Mucosa of descending colon (tissue), 3 donors: ENCODE data around the gene CALU. TPM values are rescaled to one million over a fixed set of nuclear protein-coding genes. Genes with fewer than 3 reads are reported as not detected.

Experiments
- ATAC-seq: fragments of 200-7000 bp; cut with Tn5 transposase; one replicate; pipeline ENCODE4 v1.9.1; 2020; ENCODE audit warnings: mild to moderate bottlenecking, moderate library complexity
- DNase-seq, 3 donors: peaks; one replicate each; pipeline ENCODE4 v3.0.0-alpha.2; 2020
- H3K36me3 ChIP-seq: fragments of 200-600 bp; one replicate; pipeline ENCODE4 v1.8.0; 2021; ENCODE audit warnings: low read depth, mild to moderate bottlenecking
- H3K4me1 ChIP-seq: fragments of 200-600 bp; one replicate; pipeline ENCODE4 v1.8.0; 2021; ENCODE audit warnings: low read depth, mild to moderate bottlenecking
- H3K4me3 ChIP-seq: fragments of 200-600 bp; one replicate; pipeline ENCODE4 v1.8.0; 2021; ENCODE audit warnings: mild to moderate bottlenecking
- H3K9me3 ChIP-seq: fragments of 200-600 bp; one replicate; pipeline ENCODE4 v1.8.0; 2021; ENCODE audit warnings: mild to moderate bottlenecking
- intact Hi-C, 2 donors: fragments of 100-400 bp; cut with DNase I in 1 of 2; cut with micrococcal nuclease in 1 of 2; formaldehyde crosslinking; loops; one replicate each; pipeline versions ENCODE4 v1.11.0 to v1.11.1; 2022; cut with DNase I, micrococcal nuclease
- total RNA-seq, 3 donors: library from RNA; stranded (reverse); fragmentation: NEBNext Ultra II Directional in 2 of 3; extraction: Animal tissue kit (Norgen Biotek cat#: 25700) in 2 of 3; gene quantifications; one replicate each; pipeline versions ENCODE4 v1.2.1 to v1.2.4, GENCODE V29; 2021 to 2023
- TF ChIP-seq, protein P1 (sequence below): fragments of 200-600 bp; IDR thresholded peaks from one replicate; pipeline ENCODE4 v1.8.0; 2022; ENCODE audit warnings: antibody characterized with exemption, mild to moderate bottlenecking
- donor health status: DM: no; HTN: no; CAD: no; lungs with moderate emphysema.
- donor health status: DM: no; HTN: no; CAD: no.
- donor health status: DM: no; HTN: yes; CAD: no.

Gene CALU
- total RNA-seq, 3 donors from 2014 or later: 20.6 to 133 (median 54.4) TPM

DNA sequence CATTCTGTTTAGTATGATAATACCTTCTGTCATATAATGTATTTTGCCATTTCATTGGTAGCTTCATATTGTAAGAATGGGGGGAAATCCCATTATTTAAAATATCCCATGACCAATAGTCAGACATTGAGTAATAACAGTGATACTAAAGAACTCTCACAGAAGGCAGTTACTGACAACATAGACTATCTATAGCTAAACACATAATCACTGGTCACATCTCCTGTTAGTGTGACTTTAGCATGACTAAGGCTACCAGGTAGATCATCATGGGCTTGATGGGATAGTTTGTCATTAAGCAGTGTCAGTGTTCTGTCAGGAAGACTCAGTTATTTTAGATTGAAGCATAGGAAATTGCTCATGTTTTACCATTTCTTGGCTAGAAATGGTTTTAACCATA lies 20.1 kb downstream of the CALU start:
- intact Hi-C loops: no loop called here
- Histone ChIP-seq H3K4me3 (no peak overlapping the region), H3K36me3 (peaks cover 3% of the 10 kb centered on the region), H3K4me1 (no peaks in the 10 kb centered on the region), H3K9me3 (no peaks in the 10 kb centered on the region)
- ATAC-seq: no peak
- DNase-seq: no peak
- TF ChIP-seq, protein P1, sequence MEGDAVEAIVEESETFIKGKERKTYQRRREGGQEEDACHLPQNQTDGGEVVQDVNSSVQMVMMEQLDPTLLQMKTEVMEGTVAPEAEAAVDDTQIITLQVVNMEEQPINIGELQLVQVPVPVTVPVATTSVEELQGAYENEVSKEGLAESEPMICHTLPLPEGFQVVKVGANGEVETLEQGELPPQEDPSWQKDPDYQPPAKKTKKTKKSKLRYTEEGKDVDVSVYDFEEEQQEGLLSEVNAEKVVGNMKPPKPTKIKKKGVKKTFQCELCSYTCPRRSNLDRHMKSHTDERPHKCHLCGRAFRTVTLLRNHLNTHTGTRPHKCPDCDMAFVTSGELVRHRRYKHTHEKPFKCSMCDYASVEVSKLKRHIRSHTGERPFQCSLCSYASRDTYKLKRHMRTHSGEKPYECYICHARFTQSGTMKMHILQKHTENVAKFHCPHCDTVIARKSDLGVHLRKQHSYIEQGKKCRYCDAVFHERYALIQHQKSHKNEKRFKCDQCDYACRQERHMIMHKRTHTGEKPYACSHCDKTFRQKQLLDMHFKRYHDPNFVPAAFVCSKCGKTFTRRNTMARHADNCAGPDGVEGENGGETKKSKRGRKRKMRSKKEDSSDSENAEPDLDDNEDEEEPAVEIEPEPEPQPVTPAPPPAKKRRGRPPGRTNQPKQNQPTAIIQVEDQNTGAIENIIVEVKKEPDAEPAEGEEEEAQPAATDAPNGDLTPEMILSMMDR: no peak

DNA sequence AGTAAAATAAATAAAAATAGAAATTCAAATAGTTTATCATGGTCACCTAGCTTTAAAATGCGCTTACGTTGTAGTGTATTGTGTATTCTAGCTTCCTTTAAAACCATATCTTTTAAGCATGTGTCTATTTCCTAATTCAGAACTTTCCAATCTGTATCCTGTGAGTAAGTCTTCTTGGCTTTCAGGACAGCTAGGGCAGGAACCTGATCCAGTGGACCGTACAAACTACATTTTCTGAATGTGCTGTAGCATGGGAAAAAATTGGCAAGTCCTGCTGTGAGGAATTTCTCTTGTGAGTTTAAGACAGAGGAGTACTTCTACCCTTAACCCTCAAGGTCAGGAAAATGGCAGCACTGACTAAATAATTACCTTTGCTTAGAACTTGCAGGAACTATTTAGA lies 24.4 kb downstream of the CALU start:
- ATAC-seq (no peak), DNase-seq (no peak)
- Histone ChIP-seq H3K36me3 (peaks cover 3% of the 10 kb centered on the region), H3K4me1 (no peaks in the 10 kb centered on the region), H3K9me3 (no peaks in the 10 kb centered on the region), H3K4me3 (no peak overlapping the region)
- TF ChIP-seq, protein P1: no peak
- intact Hi-C loops: no loop called here

DNA sequence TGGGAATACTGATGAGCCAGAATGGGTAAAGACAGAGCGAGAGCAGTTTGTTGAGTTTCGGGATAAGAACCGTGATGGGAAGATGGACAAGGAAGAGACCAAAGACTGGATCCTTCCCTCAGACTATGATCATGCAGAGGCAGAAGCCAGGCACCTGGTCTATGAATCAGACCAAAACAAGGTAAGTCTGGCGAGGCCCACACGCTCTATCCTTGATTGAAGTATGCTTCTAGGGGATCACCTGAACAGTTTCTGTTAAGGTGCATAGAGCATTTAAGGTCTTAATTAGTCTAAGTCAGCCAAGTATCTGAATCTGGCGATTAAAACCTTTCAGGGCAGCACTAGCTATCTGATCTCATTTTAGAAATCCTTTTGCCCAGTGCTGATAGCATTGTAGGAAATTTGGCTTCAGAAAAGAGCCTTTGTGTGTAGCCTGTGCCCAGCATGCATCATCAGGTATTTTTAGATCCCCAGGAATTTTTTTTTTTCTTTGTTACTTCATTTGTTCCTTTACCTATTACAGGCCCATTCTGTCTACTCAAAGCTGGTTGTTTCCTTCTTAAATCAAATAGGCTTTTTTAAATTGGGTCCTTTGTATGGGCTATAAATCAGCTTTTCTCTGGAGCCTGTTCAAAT lies 28.4 kb downstream of the CALU start:
- DNase-seq: no peak
- Histone ChIP-seq H3K4me1 (no peaks in the 10 kb centered on the region), H3K36me3 (peaks cover 4% of the 10 kb centered on the region), H3K4me3 (no peak overlapping the region), H3K9me3 (no peaks in the 10 kb centered on the region)
- TF ChIP-seq, protein P1: no peak
- ATAC-seq: no peak
- intact Hi-C loops: no loop called here

DNA sequence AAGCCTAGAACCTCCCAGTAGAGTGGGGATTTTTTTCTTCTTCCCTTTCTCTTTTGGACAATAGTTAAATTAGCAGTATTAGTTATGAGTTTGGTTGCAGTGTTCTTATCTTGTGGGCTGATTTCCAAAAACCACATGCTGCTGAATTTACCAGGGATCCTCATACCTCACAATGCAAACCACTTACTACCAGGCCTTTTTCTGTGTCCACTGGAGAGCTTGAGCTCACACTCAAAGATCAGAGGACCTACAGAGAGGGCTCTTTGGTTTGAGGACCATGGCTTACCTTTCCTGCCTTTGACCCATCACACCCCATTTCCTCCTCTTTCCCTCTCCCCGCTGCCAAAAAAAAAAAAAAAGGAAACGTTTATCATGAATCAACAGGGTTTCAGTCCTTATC lies 31.1 kb downstream of the CALU start:
- Histone ChIP-seq H3K4me1 (no peaks in the 10 kb centered on the region), H3K9me3 (no peaks in the 10 kb centered on the region), H3K36me3 (peaks cover 4% of the 10 kb centered on the region), H3K4me3 (no peak overlapping the region)
- TF ChIP-seq, protein P1: no peak
- ATAC-seq (no peak), DNase-seq (no peak)
- intact Hi-C loops: no loop called here

DNA sequence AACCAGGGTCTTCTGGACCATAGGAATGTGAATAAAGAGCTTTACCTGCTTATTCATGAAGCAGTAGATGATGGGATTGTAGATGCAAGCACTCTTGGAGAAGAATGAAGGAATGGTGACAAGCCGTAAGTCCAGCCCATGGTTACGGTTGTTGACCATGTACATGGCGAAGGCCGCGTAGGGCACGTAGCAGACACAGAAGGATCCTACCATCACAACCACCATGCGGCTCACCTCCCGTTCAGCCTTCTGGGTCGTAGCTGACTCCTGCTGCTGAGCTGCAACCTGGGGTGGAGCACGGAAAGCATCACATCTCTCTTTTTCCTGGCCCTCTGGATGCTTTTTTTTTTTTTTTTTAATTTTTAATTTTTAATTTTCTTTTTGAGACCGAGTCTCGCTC lies 34.4 kb downstream of the CALU start:
- DNase-seq (no peak), ATAC-seq (no peak)
- TF ChIP-seq, protein P1: no peak
- no peak overlapping the region for H3K4me3 ChIP-seq
- intact Hi-C loops: no loop called here
- H3K9me3 ChIP-seq: no peaks in the 10 kb centered on the region
- H3K4me1 ChIP-seq: no peaks in the 10 kb centered on the region
- peaks cover 4% of the 10 kb centered on the region for H3K36me3 ChIP-seq
